Esophagus squamous epithelium (tissue), 4 donors: ENCODE results near the gene PGAM4.

Source experiments
- CTCF ChIP-seq, 6 experiments: fragments of 450-650 bp in 4 of 6; fragments of 200-600 bp in 2 of 6; sonication (generic) in 2 of 6; IDR thresholded peaks; one replicate each; pipeline ENCODE4 v1.5.1; 2016 to 2019; ENCODE audit warnings: antibody characterized with exemption in 6 of 6, mild to moderate bottlenecking in 4 of 6, moderate library complexity in 4 of 6
- POLR2A ChIP-seq, 4 donors: fragments of 450-650 bp; IDR thresholded peaks; one replicate each; pipeline ENCODE4 v1.6.1; 2017; ENCODE audit warnings: antibody characterized with exemption in 4 of 4, mild to moderate bottlenecking in 4 of 4, moderate library complexity in 3 of 4

GRCh38 chrX:77925764-77926163 lies 43.7 kb downstream of the PGAM4 start:
- TF ChIP-seq CTCF (IDR thresholded peaks at IDR 0.05) = no peak
- TF ChIP-seq POLR2A (IDR thresholded peaks at IDR 0.05) = no peak
